Neural cell (in vitro differentiated cells): ENCODE data around the gene DNAJC5. TPM values are rescaled to one million over a fixed set of nuclear protein-coding genes. Genes with fewer than 3 reads are reported as not detected.

Experiments
- H2AFZ ChIP-seq: fragments of 200-600, 300-800 bp; sonication (generic), shearing (Covaris generic); 2 replicates; pipeline ENCODE4 v1.6.0; 2014; ENCODE audit warnings: low read depth, mild to moderate bottlenecking, antibody characterized with exemption, low read length, moderate library complexity
- H3F3A ChIP-seq: fragments of 200-600 bp; shearing (Covaris generic); 2 replicates; pipeline ENCODE4 v1.6.1; 2016; ENCODE audit warnings: mild to moderate bottlenecking, moderate library complexity, mixed read lengths, antibody characterized with exemption, low read length; ENCODE audit not compliant: insufficient read depth, poor library complexity, severe bottlenecking
- H3K27ac ChIP-seq: fragments of 200-600, 300-800 bp; sonication (generic), shearing (Covaris generic); 2 replicates; pipeline ENCODE4 v1.5.1; 2014; ENCODE audit warnings: mild to moderate bottlenecking, low read length, moderate library complexity
- H3K27me3 ChIP-seq: fragments of 300-800, 200-600 bp; sonication (generic), shearing (Covaris generic); 2 replicates; pipeline ENCODE4 v1.6.0; 2014; ENCODE audit warnings: mild to moderate bottlenecking, low read depth, low read length, moderate library complexity; ENCODE audit not compliant: insufficient read depth
- H3K36me3 ChIP-seq: fragments of 300-800, 200-600 bp; sonication (generic), shearing (Covaris generic); 2 replicates; pipeline ENCODE4 v1.5.1; 2014; ENCODE audit warnings: mild to moderate bottlenecking, antibody characterized with exemption, low read length, moderate library complexity; ENCODE audit not compliant: insufficient read depth
- H3K4me2 ChIP-seq: fragments of 300-800, 200-600 bp; sonication (generic), shearing (Covaris generic); 2 replicates; pipeline ENCODE4 v1.6.0; 2014; ENCODE audit warnings: mild to moderate bottlenecking, low read length
- H3K4me3 ChIP-seq: fragments of 300-800, 200-600 bp; sonication (generic), shearing (Covaris generic); 2 replicates; pipeline ENCODE4 v1.5.1; 2014; ENCODE audit warnings: mild to moderate bottlenecking, low read length, moderate library complexity
- H3K79me2 ChIP-seq: fragments of 200-600 bp; shearing (Covaris generic); replicated peaks from 2 replicates; pipeline ENCODE4 v1.6.0; 2014; ENCODE audit warnings: mild to moderate bottlenecking, low read length, moderate library complexity; ENCODE audit not compliant: insufficient read depth
- H3K9ac ChIP-seq: fragments of 300-800, 200-600 bp; sonication (generic), shearing (Covaris generic); 2 replicates; pipeline ENCODE4 v1.6.1; 2016; ENCODE audit warnings: mild to moderate bottlenecking, low read length, mixed read lengths
- H3K9me2 ChIP-seq: fragments of 200-600 bp; shearing (Covaris generic); 2 replicates; pipeline ENCODE4 v1.6.1; 2016; ENCODE audit warnings: mild to moderate bottlenecking, low read length, mixed read lengths; ENCODE audit not compliant: insufficient read depth
- H3K9me3 ChIP-seq: fragments of 200-600, 300-800 bp; sonication (generic), shearing (Covaris generic); 2 replicates; pipeline ENCODE4 v1.6.1; 2016; ENCODE audit warnings: mild to moderate bottlenecking, mixed run types, low read length, moderate library complexity, mixed read lengths
- H4K20me1 ChIP-seq: fragments of 200-600 bp; shearing (Covaris generic); 2 replicates; pipeline ENCODE4 v1.6.1; 2016; ENCODE audit warnings: mild to moderate bottlenecking, mixed run types; ENCODE audit not compliant: insufficient read depth
- CTCF ChIP-seq: fragments of 450-650 bp; IDR thresholded peaks from 2 replicates; pipeline ENCODE4 v1.5.1; 2014; ENCODE audit warnings: antibody characterized with exemption, mild to moderate bottlenecking, moderate library complexity; ENCODE audit not compliant: poor library complexity, severe bottlenecking
- EP300 ChIP-seq: fragments of 450-650 bp; conservative IDR thresholded peaks from 2 replicates; pipeline ENCODE4 v1.6.1; 2014; ENCODE audit warnings: antibody characterized with exemption, mild to moderate bottlenecking, moderate library complexity; ENCODE audit not compliant: poor library complexity, severe bottlenecking
- EZH2 ChIP-seq: fragments of 200-600, 300-800 bp; shearing (Covaris generic), sonication (generic); IDR thresholded peaks from 2 replicates; pipeline ENCODE4 v1.6.1; 2014; ENCODE audit warnings: antibody characterized with exemption, low read length, borderline replicate concordance, mild to moderate bottlenecking; ENCODE audit not compliant: insufficient read depth, poor library complexity, severe bottlenecking
- MXI1 ChIP-seq: fragments of 450-650 bp; conservative IDR thresholded peaks from 2 replicates; pipeline ENCODE4 v1.6.1; 2014; ENCODE audit warnings: antibody characterized with exemption, mild to moderate bottlenecking; ENCODE audit not compliant: poor library complexity, severe bottlenecking
- POLR2AphosphoS5 ChIP-seq: IDR thresholded peaks from 2 replicates; pipeline ENCODE4 v1.6.1; 2012
- RAD21 ChIP-seq: fragments of 450-650 bp; conservative IDR thresholded peaks from 2 replicates; pipeline ENCODE4 v1.6.1; 2014; ENCODE audit warnings: antibody characterized with exemption, mild to moderate bottlenecking, moderate library complexity
- SMC3 ChIP-seq: fragments of 450-650 bp; conservative IDR thresholded peaks from 2 replicates; pipeline ENCODE4 v1.6.1; 2014; ENCODE audit warnings: antibody characterized with exemption, mild to moderate bottlenecking, moderate library complexity; ENCODE audit not compliant: poor library complexity
- TAF1 ChIP-seq: IDR thresholded peaks from 2 replicates; pipeline ENCODE4 v1.6.1; 2012; ENCODE audit warnings: low read depth
- polyA plus RNA-seq: library from polyadenylated mRNA; depleted of rRNA; stranded (reverse); fragments of >200 nt; gene quantifications from 2 replicates; pipeline ENCODE4 v1.2.3, GENCODE V29; 2014
- TF ChIP-seq, protein P1 (sequence below): IDR thresholded peaks from 2 replicates; pipeline ENCODE4 v1.6.1; 2012; ENCODE audit warnings: borderline replicate concordance

The DNAJC5 gene
- polyA plus RNA-seq, 1 donor from 2014 or later, result 82.8 TPM

- Histone ChIP-seq H3K4me2 (no peak overlapping the region), H3K27ac (peak overlapping the region; percentile 99), H3K27me3 (no peaks in the 10 kb centered on the region), H3K4me3 (no peak overlapping the region), H3F3A (no peaks in the 10 kb centered on the region), H3K9ac (peak overlapping the region; percentile 16), H3K9me2 (no peaks in the 10 kb centered on the region), H4K20me1 (no peaks in the 10 kb centered on the region), H3K36me3 (no peaks in the 10 kb centered on the region), H2AFZ (no peak overlapping the region), H3K9me3 (no peaks in the 10 kb centered on the region), H3K79me2 (peaks cover 61% of the 10 kb centered on the region)
- TF ChIP-seq CTCF (no peak), MXI1 (no peak), EZH2 (no peak)
Measured at GRCh38 chr20:63950701-63951397, 55.9 kb downstream of the DNAJC5 start.

DNA sequence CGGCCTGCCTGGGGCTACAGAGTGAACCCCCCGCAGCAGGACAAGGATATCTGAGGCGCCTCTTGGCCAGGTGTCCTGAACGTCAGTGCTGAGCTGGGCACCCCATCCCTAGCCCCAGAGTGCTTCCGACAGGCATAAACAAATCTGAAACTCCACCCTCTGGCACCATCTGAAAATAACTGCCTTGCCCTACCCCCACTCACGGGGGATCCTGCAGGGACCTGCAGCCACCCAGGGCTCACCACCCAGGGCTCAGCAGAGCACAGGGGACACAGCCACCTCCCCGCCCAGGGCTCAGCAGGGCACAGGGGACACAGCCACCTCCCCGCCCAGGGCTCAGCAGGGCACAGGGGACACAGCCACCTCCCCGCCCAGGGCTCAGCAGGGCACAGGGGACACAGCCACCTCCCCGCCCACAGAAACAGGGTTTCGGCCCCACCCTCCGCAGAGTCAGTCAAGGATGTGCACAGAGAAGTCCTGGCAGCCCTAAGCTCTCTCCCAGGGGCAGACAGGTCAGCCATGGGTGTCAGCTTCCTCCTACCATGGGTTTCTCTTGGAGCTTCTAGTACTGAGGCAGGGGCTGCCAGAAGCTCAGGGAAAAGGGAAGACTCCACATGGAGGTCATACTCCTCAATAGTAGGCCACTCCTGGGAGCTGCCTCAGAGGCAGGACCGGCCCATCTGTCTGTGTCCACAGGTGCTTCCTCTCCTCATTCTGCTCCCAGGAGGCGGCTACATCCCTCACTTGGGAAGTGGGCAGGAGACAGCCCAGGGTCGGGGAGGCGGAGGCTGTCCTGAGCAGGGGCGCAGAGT, 56.7 kb downstream of the DNAJC5 start:
- Histone ChIP-seq H3F3A (no peaks in the 10 kb centered on the region), H3K27ac (no peak overlapping the region), H4K20me1 (no peaks in the 10 kb centered on the region), H3K9me2 (no peaks in the 10 kb centered on the region), H3K9ac (peak overlapping the region; percentile 16), H3K4me2 (no peak overlapping the region), H3K9me3 (no peaks in the 10 kb centered on the region), H3K27me3 (no peaks in the 10 kb centered on the region), H3K36me3 (no peaks in the 10 kb centered on the region), H2AFZ (no peak overlapping the region), H3K79me2 (peaks cover 62% of the 10 kb centered on the region), H3K4me3 (no peak overlapping the region)
- TF ChIP-seq MXI1 (no peak), SMC3 (no peak)

DNA sequence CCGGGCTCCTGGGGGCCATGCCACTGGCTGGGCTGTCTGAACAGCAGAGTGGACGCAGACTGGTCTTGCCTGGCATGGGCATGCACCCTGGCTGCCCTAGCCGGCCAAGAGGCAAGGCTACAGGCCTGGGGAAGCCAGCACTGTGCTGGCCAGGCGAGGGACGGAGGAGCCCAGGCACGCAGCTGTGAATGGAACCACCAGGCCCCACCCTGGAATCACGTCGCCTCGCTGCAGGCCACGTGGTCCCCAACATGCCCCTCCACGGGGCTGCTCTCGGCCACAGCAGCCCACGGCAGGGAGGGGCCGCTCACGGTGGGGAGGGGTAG, 57.2 kb downstream of the DNAJC5 start:
- Histone ChIP-seq H3K27ac (no peak overlapping the region), H2AFZ (no peak overlapping the region), H4K20me1 (no peaks in the 10 kb centered on the region), H3K4me3 (no peak overlapping the region), H3K36me3 (no peaks in the 10 kb centered on the region), H3K9ac (peak overlapping the region; percentile 20), H3K4me2 (no peak overlapping the region), H3F3A (no peaks in the 10 kb centered on the region), H3K27me3 (no peaks in the 10 kb centered on the region), H3K9me3 (no peaks in the 10 kb centered on the region), H3K9me2 (no peaks in the 10 kb centered on the region), H3K79me2 (peaks cover 62% of the 10 kb centered on the region)
- TF ChIP-seq, protein P1, sequence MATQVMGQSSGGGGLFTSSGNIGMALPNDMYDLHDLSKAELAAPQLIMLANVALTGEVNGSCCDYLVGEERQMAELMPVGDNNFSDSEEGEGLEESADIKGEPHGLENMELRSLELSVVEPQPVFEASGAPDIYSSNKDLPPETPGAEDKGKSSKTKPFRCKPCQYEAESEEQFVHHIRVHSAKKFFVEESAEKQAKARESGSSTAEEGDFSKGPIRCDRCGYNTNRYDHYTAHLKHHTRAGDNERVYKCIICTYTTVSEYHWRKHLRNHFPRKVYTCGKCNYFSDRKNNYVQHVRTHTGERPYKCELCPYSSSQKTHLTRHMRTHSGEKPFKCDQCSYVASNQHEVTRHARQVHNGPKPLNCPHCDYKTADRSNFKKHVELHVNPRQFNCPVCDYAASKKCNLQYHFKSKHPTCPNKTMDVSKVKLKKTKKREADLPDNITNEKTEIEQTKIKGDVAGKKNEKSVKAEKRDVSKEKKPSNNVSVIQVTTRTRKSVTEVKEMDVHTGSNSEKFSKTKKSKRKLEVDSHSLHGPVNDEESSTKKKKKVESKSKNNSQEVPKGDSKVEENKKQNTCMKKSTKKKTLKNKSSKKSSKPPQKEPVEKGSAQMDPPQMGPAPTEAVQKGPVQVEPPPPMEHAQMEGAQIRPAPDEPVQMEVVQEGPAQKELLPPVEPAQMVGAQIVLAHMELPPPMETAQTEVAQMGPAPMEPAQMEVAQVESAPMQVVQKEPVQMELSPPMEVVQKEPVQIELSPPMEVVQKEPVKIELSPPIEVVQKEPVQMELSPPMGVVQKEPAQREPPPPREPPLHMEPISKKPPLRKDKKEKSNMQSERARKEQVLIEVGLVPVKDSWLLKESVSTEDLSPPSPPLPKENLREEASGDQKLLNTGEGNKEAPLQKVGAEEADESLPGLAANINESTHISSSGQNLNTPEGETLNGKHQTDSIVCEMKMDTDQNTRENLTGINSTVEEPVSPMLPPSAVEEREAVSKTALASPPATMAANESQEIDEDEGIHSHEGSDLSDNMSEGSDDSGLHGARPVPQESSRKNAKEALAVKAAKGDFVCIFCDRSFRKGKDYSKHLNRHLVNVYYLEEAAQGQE, result no peak
- TF ChIP-seq TAF1, result no peak
- no peak for TF ChIP-seq MXI1
- TF ChIP-seq POLR2AphosphoS5, result no peak
- TF ChIP-seq EZH2, result no peak
- no peak for TF ChIP-seq EP300
- TF ChIP-seq CTCF, result no peak
- TF ChIP-seq SMC3, result no peak
- TF ChIP-seq RAD21, result no peak
